Mesothelial cell of epicardium (in vitro differentiated cells): Measurements from ENCODE around the gene ABR. TPM values are rescaled to one million over a fixed set of nuclear protein-coding genes. Genes with fewer than 3 reads are reported as not detected.

Experiments used
- DNase-seq, 2 experiments: peaks; one replicate each; pipeline ENCODE4 v3.0.0; 2021; ENCODE audit warnings: low spot score in 2 of 2; ENCODE audit not compliant: unreplicated experiment in 2 of 2
- H3K27ac Mint-ChIP-seq: 2 replicates; pipeline ENCODE4 v1.8.0; 2021; ENCODE audit warnings: mixed read lengths
- H3K27me3 Mint-ChIP-seq: 2 replicates; pipeline ENCODE4 v1.8.0; 2021; ENCODE audit warnings: low read depth, mixed read lengths
- H3K36me3 Mint-ChIP-seq: 2 replicates; pipeline ENCODE4 v1.8.0; 2021; ENCODE audit warnings: mixed read lengths
- H3K4me1 Mint-ChIP-seq: 2 replicates; pipeline ENCODE4 v1.8.0; 2021; ENCODE audit warnings: mixed read lengths
- H3K4me3 Mint-ChIP-seq: 2 replicates; pipeline ENCODE4 v1.8.0; 2021; ENCODE audit warnings: mild to moderate bottlenecking, moderate library complexity, mixed read lengths
- H3K9me3 Mint-ChIP-seq: 2 replicates; pipeline ENCODE4 v1.8.0; 2021; ENCODE audit warnings: mixed read lengths
- CTCF ChIP-seq: fragments of 200-600 bp; sonication (generic); IDR thresholded peaks from one replicate; pipeline ENCODE4 v1.5.0; 2021; ENCODE audit warnings: antibody characterized with exemption; ENCODE audit not compliant: unreplicated experiment
- total RNA-seq: library from RNA; stranded (reverse); gene quantifications from 3 replicates; pipeline ENCODE4 v1.2.1, GENCODE V29; 2021

Gene ABR
- total RNA-seq, 1 donor from 2014 or later: 70.1 TPM

- Mint-ChIP-seq H3K27ac (no peak overlapping the region), H3K4me3 (no peak overlapping the region), H3K36me3 (peaks cover 11% of the 10 kb centered on the region), H3K9me3 (peaks cover 3% of the 10 kb centered on the region), H3K4me1 (no peaks in the 10 kb centered on the region), H3K27me3 (no peaks in the 10 kb centered on the region)
- no peak for DNase-seq
- TF ChIP-seq CTCF: no peak
Measured at GRCh38 chr17:1126250-1126797, 53.5 kb downstream of the ABR start.

- Mint-ChIP-seq H3K27ac (no peak overlapping the region), H3K27me3 (no peaks in the 10 kb centered on the region), H3K36me3 (peaks cover 11% of the 10 kb centered on the region), H3K9me3 (peaks cover 3% of the 10 kb centered on the region), H3K4me1 (no peaks in the 10 kb centered on the region), H3K4me3 (no peak overlapping the region)
- DNase-seq: no peak
- no peak for TF ChIP-seq CTCF
Measured at GRCh38 chr17:1125788-1126145, 54.0 kb downstream of the ABR start.

GRCh38 chr17:1124896-1125787 is 54.6 kb downstream of the ABR start:
- Mint-ChIP-seq H3K9me3 (peaks cover 3% of the 10 kb centered on the region), H3K4me1 (no peaks in the 10 kb centered on the region), H3K36me3 (peaks cover 7% of the 10 kb centered on the region), H3K4me3 (no peak overlapping the region), H3K27ac (no peak overlapping the region), H3K27me3 (no peaks in the 10 kb centered on the region)
- TF ChIP-seq CTCF: no peak
- DNase-seq: no peak

- Mint-ChIP-seq H3K36me3 (peaks cover 9% of the 10 kb centered on the region), H3K27me3 (no peaks in the 10 kb centered on the region), H3K4me1 (no peaks in the 10 kb centered on the region), H3K4me3 (no peak overlapping the region), H3K27ac (no peak overlapping the region), H3K9me3 (peaks cover 3% of the 10 kb centered on the region)
- DNase-seq: no peak
- no peak for TF ChIP-seq CTCF
Measured at GRCh38 chr17:1123921-1124715, 55.7 kb downstream of the ABR start.

GRCh38 chr17:1123393-1123831 is 56.4 kb downstream of the ABR start:
- no peak for TF ChIP-seq CTCF
- no peaks in the 10 kb centered on the region for H3K4me1 Mint-ChIP-seq
- peaks cover 6% of the 10 kb centered on the region for H3K36me3 Mint-ChIP-seq
- H3K4me3 Mint-ChIP-seq: no peak overlapping the region
- no peaks in the 10 kb centered on the region for H3K27me3 Mint-ChIP-seq
- no peak for DNase-seq
- no peak overlapping the region for H3K27ac Mint-ChIP-seq
- no peaks in the 10 kb centered on the region for H3K9me3 Mint-ChIP-seq
